BE2C (cell line): ENCODE data around the gene AS3MT.
"Not testable (repeated sequence)": the region's sequence is repeated elsewhere in the genome, so short reads cannot be mapped to it uniquely, and the experiment has no call there.

Experiments
- DNase-seq: peaks from one replicate; pipeline ENCODE4 v3.0.0-alpha.2; 2020
- H3K27me3 ChIP-seq: fragments of 250-450 bp; sonication (Bioruptor Pico); 2 replicates; pipeline ENCODE4 v1.5.1; 2020; ENCODE audit warnings: mild to moderate bottlenecking
- H3K36me3 ChIP-seq: fragments of 250-450 bp; sonication (Bioruptor Pico); 2 replicates; pipeline ENCODE4 v1.5.1; 2020; ENCODE audit warnings: mild to moderate bottlenecking
- H3K4me1 ChIP-seq: fragments of 250-450 bp; sonication (Bioruptor Pico); 2 replicates; pipeline ENCODE4 v1.5.1; 2020
- H3K4me3 ChIP-seq: 2 replicates; pipeline ENCODE4 v1.5.1; 2011; ENCODE audit warnings: low read depth, low read length
- H3K9me3 ChIP-seq: fragments of 250-450 bp; sonication (Bioruptor Pico); 2 replicates; pipeline ENCODE4 v1.5.1; 2020
- CTCF ChIP-seq: IDR thresholded peaks from 2 replicates; pipeline ENCODE4 v1.5.1; 2012; ENCODE audit warnings: mild to moderate bottlenecking, low read depth, low read length

AS3MT gene

DNA sequence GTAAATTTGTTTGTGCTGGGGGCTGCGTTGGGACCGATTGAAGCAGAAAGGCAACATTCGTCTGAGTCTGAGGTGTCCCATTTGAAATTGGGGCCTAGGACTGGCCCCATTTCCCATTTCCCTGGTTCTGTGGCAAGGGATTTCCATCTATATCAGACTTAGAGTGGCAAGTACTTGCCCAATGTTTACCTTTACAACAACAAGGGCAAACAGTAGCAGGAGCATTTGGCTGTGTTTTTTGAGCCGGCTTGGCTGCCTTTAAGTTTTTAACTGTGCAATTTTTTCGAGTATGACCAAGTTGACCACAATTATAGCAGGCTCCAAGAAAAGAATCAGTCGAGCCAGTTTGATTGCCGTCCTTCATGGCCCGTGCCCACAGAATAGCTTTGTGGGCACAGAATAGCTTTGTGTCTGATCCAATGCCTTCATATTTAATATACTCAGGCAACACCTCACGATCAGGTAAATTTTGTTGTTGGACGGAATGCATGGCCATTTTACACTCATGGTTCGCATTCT, 27.4 kb upstream of the AS3MT start:
- Histone ChIP-seq H3K4me1 (no peaks in the 10 kb centered on the region), H3K36me3 (no peaks in the 10 kb centered on the region), H3K9me3 (no peaks in the 10 kb centered on the region; the same call in 1 of the 2 replicates), H3K27me3 (no peaks in the 10 kb centered on the region), H3K4me3 (no peak overlapping the region)
- DNase-seq = no peak
- no peak for TF ChIP-seq CTCF

- not testable (repeated sequence) for DNase-seq, H3K4me3 ChIP-seq, H3K9me3 ChIP-seq, H3K36me3 ChIP-seq, H3K27me3 ChIP-seq, H3K4me1 ChIP-seq
- TF ChIP-seq CTCF = peak; percentile 24
These were observed 26.1 kb upstream of the AS3MT start for GRCh38 chr10:102843139-102843538.

DNA sequence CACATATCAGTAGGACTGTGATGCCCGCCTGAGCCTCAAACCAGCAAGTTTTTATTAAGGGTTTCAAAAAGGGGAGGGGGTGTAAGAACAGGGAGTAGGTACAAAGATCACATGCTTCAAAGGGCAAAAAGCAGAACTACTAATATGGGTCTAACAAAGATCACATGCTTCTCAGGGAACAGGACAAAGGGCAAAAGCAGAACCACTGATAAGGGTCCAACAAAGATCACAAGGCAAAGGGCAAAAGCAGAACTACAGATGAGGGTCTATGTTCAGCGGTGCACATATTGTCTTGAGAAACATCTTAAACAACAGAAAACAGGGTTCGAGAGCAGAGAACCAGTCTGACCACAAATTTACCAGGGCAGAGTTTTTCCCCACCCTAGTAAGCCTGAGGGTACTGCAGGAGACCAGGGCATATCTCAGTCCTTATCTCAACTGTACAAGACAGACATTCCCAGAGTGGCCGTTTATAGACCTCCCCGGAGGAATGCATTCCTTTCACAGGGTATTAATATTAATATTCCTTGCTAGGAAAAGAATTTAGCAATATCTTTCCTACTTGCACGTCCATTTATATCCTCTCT, 25.0 kb upstream of the AS3MT start:
- H3K36me3 ChIP-seq, H3K9me3 ChIP-seq, H3K27me3 ChIP-seq, DNase-seq, H3K4me3 ChIP-seq, H3K4me1 ChIP-seq: not testable (repeated sequence)

GRCh38 chr10:102845352-102845902, 23.8 kb upstream of the AS3MT start:
- Histone ChIP-seq H3K9me3 (no peaks in the 10 kb centered on the region), H3K4me1 (no peaks in the 10 kb centered on the region), H3K36me3 (no peaks in the 10 kb centered on the region), H3K4me3 (no peak overlapping the region), H3K27me3 (no peaks in the 10 kb centered on the region)
- DNase-seq = no peak
- no peak for TF ChIP-seq CTCF

- no peaks in the 10 kb centered on the region for H3K9me3 ChIP-seq
- H3K4me1 ChIP-seq = no peaks in the 10 kb centered on the region
- no peaks in the 10 kb centered on the region for H3K36me3 ChIP-seq
- no peaks in the 10 kb centered on the region for H3K27me3 ChIP-seq
- no peak for DNase-seq
- TF ChIP-seq CTCF = no peak
- H3K4me3 ChIP-seq = no peak overlapping the region
These were observed 19.2 kb upstream of the AS3MT start for GRCh38 chr10:102850025-102850518.

- H3K4me1 ChIP-seq, H3K27me3 ChIP-seq, H3K36me3 ChIP-seq, H3K4me3 ChIP-seq, H3K9me3 ChIP-seq, DNase-seq: not testable (repeated sequence)
These were observed 16.0 kb upstream of the AS3MT start for GRCh38 chr10:102853237-102853636.

DNA sequence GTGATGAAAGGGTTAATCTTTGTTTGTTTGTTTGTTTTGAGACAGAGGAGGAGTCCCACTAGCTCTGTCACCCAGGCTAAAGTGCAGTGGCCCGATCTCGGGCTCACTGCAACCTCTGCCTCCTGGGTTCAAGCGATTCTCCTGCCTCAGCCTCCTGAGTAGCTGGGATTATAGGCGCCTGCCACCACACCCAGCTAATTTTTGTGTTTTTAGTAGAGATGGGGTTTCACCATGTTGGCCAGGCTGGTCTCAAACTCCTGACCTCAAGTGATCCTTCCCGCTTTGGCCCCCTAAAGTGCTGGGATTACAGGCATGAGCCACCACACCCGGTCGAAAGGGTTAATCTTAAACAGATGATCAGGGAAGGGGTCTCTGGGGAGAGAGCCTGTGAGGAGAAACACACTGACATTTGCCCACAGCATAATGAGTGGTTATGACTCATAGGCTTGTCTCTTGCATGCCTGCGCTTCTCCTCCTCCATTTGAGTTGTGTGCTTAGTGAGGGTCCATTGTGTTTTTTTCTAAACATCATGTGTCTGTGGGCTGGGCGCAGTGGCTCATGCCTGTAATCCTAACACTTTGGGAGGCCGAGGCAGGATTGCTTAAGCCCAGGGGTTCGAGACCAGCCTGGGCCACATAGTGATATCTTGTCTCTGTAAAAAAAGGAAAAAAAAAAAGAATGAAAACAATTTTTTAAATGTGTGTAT, 13.4 kb upstream of the AS3MT start:
- H3K4me1 ChIP-seq, H3K9me3 ChIP-seq, H3K36me3 ChIP-seq, H3K27me3 ChIP-seq, H3K4me3 ChIP-seq: not testable (repeated sequence)
- DNase-seq = peak; percentile 81
